Adrenal gland (tissue), 5 donors: Measurements from ENCODE around the gene CASTOR1.

ENCODE experiments used
- POLR2A ChIP-seq, 2 donors: fragments of 450-650 bp; IDR thresholded peaks; one replicate each; pipeline ENCODE4 v1.6.1; 2017; ENCODE audit warnings: antibody characterized with exemption in 2 of 2, mild to moderate bottlenecking in 2 of 2, moderate library complexity in 1 of 2
- TF ChIP-seq, protein P1 (sequence below), 6 experiments: fragments of 450-650 bp in 4 of 6; fragments of 200-600 bp in 2 of 6; sonication (generic) in 1 of 6; IDR thresholded peaks; 1 replicate in 5 of 6; 2 replicates in 1 of 6; pipeline versions ENCODE4 v1.5.1 to v1.8.0; 2016 to 2021; ENCODE audit warnings: antibody characterized with exemption in 6 of 6, mild to moderate bottlenecking in 2 of 6, moderate library complexity in 1 of 6
- donor health status: DM: no; HTN: no; CAD: no.

DNA sequence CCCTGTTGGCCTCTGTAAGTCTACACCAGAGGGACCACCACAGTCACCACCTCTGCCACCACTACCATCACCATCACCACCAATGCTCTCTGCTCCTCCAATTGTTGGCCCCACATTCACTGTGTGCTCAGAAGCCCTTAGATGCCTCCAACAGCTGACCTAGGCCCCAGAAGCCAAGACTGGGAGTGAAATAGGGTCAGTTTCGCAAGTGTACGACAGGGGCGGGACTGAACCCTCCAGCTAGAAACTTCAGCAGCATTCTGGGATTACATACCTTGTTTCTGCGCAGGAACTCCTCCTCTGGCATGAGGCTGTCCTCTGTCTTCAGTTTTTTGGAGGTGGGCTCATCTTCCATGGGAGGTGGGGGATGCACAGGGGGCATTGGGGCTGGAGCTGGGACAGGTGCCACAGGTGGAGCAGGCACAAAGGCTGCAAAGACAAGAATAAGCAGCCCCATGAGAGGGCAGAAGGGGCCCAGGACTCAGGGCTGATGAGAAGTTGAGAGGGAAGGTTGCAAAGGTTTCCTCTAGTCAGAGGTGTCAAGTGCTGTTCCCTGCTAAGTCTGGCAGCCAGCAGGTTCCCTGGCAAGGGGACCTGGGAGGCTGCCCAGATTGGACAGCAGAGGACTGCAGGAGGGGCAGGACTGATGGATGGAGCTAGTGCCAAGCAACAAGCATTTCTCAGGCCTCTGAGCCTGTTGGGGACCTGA, 47.6 kb upstream of the CASTOR1 start:
- TF ChIP-seq, protein P1, sequence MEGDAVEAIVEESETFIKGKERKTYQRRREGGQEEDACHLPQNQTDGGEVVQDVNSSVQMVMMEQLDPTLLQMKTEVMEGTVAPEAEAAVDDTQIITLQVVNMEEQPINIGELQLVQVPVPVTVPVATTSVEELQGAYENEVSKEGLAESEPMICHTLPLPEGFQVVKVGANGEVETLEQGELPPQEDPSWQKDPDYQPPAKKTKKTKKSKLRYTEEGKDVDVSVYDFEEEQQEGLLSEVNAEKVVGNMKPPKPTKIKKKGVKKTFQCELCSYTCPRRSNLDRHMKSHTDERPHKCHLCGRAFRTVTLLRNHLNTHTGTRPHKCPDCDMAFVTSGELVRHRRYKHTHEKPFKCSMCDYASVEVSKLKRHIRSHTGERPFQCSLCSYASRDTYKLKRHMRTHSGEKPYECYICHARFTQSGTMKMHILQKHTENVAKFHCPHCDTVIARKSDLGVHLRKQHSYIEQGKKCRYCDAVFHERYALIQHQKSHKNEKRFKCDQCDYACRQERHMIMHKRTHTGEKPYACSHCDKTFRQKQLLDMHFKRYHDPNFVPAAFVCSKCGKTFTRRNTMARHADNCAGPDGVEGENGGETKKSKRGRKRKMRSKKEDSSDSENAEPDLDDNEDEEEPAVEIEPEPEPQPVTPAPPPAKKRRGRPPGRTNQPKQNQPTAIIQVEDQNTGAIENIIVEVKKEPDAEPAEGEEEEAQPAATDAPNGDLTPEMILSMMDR (IDR thresholded peaks at IDR 0.05) = no peak
- TF ChIP-seq POLR2A (IDR thresholded peaks at IDR 0.05) = no peak
